NOMO-1 treated with dmso at 0.1 percent for 144 hours (cell line): ENCODE measurements around the gene CCDC146.
"Not testable (repeated sequence)": the region's sequence is repeated elsewhere in the genome, so short reads cannot be mapped to it uniquely, and the experiment has no call there.

Source experiments
- DNase-seq: peaks from one replicate; lab custom pipeline; 2025; ENCODE audit not compliant: unreplicated experiment; lab: John Stamatoyannopoulos, UW

CCDC146 gene

GRCh38 chr7:77321300-77321699, 198.9 kb downstream of the CCDC146 start:
- no peak for DNase-seq

GRCh38 chr7:77326131-77326530, 203.7 kb downstream of the CCDC146 start:
- no peak for DNase-seq

DNA sequence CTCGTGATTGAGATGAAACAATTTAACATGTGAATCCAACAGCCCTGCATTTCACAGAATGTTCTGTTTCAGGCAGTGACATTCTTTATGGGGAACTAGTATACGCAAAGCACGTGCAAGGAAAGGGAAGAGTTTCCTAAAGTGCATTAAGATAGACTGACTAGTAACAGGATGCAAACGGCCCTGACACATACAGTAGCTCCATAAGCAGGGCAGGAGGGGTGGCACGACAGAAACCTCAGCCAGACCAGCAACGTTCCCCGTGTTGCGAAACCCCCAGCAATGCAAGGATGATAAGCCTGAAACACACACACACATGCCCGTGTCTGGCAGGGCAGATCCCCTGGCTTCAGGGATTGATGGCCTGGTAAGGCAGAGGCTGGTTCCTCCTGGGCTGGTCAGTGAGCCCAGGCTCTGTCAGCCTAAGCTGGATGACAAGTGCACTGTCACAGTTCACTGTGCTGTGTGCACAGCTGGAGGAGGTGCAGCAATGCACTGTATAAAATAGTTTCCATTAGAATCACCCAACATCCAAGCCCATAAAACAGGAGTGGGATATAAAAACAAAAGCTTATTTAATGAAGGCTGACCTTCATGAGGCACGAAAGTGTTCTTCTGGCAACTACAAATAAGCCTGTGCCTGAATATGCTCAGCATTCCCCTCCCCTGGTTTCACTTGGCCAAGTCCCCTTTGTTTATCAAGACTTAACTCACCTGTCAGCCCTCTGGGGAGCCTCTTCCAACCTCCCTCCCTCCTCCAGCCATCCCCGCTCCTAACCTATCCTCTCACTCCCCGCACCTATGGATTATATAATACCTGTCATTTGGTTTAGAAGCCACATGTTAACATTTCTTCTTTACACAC, 204.9 kb downstream of the CCDC146 start:
- peak; percentile 99 for DNase-seq

- peak; percentile 29 for DNase-seq
Observed at GRCh38 chr7:77327932-77328628, 205.7 kb downstream of the CCDC146 start.

DNA sequence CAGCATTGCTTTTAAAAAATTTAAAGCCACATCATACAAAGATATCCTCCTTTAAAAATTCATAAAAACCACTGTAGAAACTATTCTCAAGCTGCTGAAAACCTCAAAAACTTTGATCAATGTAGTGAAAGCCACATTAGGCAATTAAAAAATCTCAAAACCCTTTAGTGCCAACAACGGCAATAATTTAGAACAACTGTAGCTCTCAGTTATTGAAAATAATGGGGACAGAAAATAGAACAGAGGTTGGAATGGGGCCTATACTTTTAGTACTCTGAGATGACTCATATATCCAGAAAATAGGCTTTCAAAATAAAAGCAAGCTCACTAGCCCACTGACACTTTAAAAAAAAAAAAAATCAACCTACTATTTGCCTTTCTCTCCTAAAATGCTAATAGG, 206.3 kb downstream of the CCDC146 start:
- DNase-seq = peak; percentile 43

GRCh38 chr7:77329466-77330168, 207.2 kb downstream of the CCDC146 start:
- DNase-seq = no peak

GRCh38 chr7:77330169-77330882, 207.9 kb downstream of the CCDC146 start:
- DNase-seq = peak; percentile 97

- peak; percentile 97 for DNase-seq
Observed at GRCh38 chr7:77331938-77332695, 209.7 kb downstream of the CCDC146 start.

- DNase-seq = not testable (repeated sequence)
Observed at GRCh38 chr7:77334039-77334438, 211.6 kb downstream of the CCDC146 start.

GRCh38 chr7:77335581-77335980, 213.2 kb downstream of the CCDC146 start:
- DNase-seq = no peak

- DNase-seq = no peak
Observed at GRCh38 chr7:77337456-77337990, 215.1 kb downstream of the CCDC146 start.

- peak; percentile 73 for DNase-seq
Observed at GRCh38 chr7:77338260-77338659, 215.8 kb downstream of the CCDC146 start.

DNA sequence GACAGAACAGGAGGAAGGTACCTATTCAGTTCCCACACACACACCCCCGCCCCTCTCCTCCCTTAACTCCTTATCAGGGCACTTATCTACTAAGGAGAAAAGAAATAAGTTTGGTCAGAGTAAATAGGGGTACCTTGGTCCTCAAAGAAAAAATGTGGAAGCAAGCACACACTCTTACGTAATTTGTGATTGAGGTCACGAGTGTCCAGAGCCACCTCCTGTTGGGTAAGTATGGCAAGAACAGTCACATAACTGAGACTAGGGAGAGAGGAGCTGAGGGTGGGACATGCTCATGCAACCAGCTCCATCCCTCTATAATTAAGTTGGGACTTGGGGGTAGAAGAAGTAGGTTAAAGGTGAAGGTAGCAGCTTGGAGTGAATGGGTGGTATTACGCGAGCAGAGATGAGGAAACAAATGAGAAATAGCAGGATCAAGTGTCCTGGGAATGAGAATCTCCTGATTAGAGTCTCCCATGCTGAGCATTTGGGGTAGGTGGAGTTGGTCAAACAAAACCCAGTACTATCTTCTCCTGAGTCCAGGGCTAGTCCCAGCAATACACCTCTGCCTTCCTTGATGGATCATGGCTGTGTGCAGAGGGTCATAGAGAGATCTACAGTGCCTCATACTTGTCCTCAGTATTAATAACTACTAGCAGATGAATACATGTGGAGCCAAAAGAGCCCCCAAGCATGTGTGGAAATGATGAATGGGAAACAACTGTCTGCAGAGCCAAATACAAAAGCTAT, 216.6 kb downstream of the CCDC146 start:
- peak; percentile 89 for DNase-seq

- DNase-seq = no peak
Observed at GRCh38 chr7:77339726-77340125, 217.3 kb downstream of the CCDC146 start.
